IPS-18c (cell line): Measurements from ENCODE around the gene LYST.

Experiments
- H3K4me3 ChIP-seq: 2 replicates; pipeline ENCODE4 v1.7.0; 2013; ENCODE audit warnings: low read depth, mild to moderate bottlenecking, low read length, moderate library complexity; ENCODE audit not compliant: insufficient read depth
- H3K9me3 ChIP-seq: one replicate; pipeline ENCODE4 v1.6.1; 2013; ENCODE audit warnings: mild to moderate bottlenecking, low read length, moderate library complexity; ENCODE audit not compliant: control insufficient read depth, insufficient read depth

Gene LYST

GRCh38 chr1:235893840-235894239 is 27.1 kb upstream of the LYST start:
- no peak overlapping the region for H3K4me3 ChIP-seq
- H3K9me3 ChIP-seq: no peaks in the 10 kb centered on the region

DNA sequence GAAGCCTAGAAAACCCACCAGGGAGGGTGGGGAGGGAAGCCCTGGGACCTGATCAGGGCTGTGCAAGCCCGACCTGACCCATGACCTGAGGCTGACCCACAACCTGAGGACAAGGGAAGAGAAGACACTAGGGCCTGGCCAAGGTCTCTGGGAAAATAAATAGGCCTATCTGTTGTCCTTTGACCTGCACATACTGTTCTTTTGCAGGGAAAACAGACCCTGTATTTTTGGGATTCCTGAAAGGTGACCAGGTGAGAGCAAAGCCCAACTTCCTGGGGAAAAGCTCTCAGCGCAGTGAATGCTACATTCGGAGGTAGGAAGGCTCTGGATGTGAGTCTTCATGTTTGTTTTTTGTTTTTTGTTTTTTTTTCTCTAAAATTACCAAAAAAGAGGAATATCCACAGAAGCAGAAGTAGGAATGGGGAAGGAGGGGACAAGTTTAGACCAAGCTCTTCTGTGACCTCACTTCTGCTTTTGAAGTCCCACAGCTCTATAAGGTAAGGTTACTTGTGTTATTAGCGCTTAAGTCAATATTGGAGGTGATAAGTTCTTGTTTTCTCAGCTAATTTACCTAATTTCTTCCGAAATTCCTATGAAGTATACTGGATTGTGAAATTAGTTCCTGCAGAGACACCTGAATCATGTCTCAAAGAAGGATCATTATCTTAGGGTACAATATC is 26.2 kb upstream of the LYST start:
- Histone ChIP-seq H3K9me3 (no peaks in the 10 kb centered on the region), H3K4me3 (no peak overlapping the region)

DNA sequence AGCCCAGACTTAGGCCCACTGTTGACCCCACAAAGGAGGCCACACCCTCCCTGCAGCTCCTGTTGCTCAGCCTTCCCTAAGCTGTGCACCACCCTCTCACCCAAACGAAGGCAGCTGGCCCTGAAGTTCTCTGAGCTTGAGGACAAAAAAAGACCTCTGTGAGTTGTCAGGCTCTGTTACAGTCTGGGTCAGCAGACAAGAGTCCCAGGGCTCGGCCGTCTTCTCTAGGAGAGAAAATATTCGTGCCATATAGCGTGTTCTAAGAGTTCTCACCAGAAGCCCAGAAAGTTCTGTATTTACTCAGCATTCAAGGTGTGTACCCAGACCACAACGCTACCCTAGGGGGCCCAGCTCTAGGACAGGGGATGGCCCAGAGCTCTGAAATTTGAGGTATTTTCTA is 25.5 kb upstream of the LYST start:
- H3K4me3 ChIP-seq: no peak overlapping the region
- no peaks in the 10 kb centered on the region for H3K9me3 ChIP-seq

DNA sequence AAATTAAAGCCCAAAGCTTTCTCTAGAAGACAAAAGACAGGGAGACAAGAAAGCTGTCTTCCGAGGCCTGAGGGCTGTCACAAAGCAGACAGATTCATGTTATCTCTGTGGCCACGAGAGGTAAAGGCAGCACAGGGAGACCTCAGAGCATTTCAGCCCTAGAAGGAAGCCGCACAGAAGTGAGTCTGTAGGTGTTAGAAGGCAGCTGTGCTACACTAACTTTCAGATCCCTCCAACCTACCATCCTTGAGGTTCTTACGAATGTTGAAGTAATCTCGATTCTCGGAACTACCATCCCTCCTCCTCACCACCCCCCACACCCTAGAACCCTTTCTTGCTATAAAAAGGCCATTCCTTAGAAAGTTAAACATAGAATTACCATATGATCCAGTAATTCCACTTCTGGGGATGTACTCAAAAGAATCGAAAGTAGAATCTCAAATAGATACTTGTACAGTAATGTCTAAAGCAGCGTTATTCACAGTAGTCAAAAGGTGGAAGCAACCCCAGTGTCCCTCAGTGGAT is 21.5 kb upstream of the LYST start:
- H3K9me3 ChIP-seq: no peaks in the 10 kb centered on the region
- H3K4me3 ChIP-seq: no peak overlapping the region

DNA sequence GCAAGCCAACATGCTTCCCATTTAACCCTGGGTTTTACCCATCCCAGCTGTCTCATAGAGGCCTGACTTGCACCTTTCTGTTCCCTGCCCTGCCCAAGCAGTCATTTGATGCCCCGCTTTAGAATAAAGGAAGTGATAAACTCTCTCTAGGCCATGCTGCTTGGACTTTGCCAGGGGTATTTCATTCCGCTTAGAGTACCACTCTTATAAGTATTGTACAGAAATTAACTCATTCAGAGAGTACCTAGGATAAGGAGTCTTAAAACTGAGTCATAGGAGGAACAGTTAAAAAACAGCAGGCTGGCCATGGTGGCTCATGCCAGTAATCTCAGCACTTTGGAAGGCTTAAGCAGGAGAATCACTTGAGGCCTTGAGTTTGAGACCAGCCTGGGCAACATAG is 21.0 kb upstream of the LYST start:
- H3K9me3 ChIP-seq: no peaks in the 10 kb centered on the region
- H3K4me3 ChIP-seq: no peak overlapping the region

- H3K9me3 ChIP-seq: no peaks in the 10 kb centered on the region
These were observed 19.1 kb upstream of the LYST start for GRCh38 chr1:235885655-235886262.

DNA sequence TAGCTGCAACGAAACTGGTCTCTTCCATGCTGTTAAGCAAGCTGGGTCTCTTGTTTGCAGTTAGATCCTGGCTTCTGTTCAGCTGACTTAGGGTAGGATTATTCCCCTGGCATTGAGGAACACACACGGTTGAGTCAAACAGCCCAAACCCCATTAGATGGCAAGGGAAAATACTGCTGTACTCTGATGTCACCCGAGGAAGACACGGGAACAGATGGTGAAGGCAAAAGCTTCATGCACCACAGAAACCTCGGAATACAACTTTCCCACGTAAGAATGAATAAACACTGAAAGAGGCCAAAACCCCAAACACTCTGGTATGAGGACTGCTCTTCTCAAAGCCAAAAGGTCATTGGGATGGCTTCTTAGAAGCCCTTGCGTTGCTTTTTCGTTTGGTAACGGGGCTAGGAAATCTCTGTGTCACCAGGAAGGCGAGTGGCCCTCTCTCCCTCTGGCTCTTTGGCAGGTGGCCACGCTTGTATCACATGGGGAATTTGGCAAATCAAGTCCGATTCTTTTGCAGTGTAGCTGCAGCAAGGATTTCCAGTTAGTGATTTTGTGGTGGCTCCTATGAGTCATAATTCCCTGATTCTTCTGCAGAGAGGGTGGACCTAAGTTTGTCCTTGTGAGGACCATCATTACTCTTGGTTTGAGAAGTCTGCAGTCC is 16.7 kb upstream of the LYST start:
- Histone ChIP-seq H3K4me3 (no peak overlapping the region), H3K9me3 (no peaks in the 10 kb centered on the region)

More at GRCh38 chr1:235885655-235886262, 19.1 kb upstream of the LYST start:
- H3K4me3 ChIP-seq: no peak overlapping the region

DNA sequence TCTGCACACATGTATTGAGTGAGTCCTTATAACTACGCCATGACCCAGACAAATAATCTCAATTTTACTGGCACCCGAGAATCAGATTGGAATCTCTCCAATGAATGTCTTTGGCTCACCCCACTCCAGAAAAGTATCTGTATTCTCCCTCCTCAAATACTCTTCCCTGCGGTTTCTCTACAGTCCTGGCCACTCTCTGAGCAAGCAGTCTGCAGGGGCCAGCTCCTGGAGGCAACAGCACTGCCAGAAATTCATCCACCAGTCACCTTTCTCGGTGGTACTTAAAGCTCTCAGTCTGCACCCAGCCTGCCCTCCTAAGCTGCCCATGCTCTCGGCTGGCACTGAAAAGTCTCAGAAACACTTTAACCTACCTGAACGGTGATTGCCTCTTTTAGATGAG is 16.1 kb upstream of the LYST start:
- no peak overlapping the region for H3K4me3 ChIP-seq
- H3K9me3 ChIP-seq: no peaks in the 10 kb centered on the region

- H3K9me3 ChIP-seq: no peaks in the 10 kb centered on the region
These were observed 15.4 kb upstream of the LYST start for GRCh38 chr1:235881930-235882700.

DNA sequence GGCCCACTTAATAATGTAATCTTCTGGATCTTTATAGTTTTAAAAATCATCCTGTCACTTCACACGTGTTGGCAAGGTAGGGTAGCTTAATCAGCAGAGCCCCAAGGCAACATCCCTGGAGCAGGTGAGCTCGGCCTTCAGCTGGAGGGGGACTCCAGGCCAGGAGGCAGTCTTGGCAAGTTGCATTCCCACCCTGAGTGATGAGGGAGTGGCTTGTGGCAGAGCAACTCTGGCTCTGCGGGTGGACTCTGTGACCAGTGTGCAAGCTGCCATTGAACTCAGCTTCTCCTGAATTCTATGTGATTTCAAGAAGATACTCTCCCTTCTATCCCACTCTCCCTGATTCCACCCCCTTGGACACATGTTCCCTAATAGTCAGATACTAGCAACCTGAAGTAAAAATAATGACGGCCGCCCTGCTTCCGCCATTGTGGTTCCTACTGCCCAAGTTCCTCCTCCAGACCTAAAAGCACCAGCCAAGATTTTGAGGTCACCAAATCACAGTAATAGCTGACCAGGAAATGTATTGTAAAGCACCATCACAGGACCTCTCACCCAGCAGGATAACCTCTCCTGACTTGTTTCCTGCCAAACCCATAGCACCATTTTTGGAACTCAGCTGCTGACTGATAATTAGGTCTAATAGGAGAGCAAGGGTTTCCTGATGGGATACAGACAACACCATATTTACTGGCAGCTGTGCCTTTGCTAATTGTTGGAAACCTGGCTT is 11.5 kb upstream of the LYST start:
- Histone ChIP-seq H3K4me3 (no peak overlapping the region), H3K9me3 (no peaks in the 10 kb centered on the region)

More at GRCh38 chr1:235881930-235882700, 15.4 kb upstream of the LYST start:
- H3K4me3 ChIP-seq: no peak overlapping the region

DNA sequence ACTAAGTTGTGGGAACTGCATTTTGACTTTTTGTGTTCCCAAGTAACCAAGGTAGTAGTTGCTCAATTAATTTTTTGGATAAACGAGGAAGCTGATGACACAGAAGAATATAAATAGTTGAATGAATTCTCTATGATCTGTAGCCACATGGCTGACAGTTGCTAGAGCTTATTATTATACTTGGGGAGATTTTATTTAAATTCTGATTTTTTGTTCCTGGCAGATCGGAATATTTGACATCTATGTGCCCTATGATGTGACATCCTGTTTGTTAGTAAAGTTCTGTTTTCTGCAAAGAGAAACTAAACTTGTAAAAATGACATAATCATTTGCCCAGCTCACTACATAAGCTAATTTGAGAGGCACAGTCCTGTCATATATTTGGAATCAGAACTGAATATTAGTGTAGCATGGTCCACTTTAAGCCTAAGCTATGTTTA is 9.7 kb upstream of the LYST start:
- Histone ChIP-seq H3K9me3 (no peaks in the 10 kb centered on the region), H3K4me3 (no peak overlapping the region)

DNA sequence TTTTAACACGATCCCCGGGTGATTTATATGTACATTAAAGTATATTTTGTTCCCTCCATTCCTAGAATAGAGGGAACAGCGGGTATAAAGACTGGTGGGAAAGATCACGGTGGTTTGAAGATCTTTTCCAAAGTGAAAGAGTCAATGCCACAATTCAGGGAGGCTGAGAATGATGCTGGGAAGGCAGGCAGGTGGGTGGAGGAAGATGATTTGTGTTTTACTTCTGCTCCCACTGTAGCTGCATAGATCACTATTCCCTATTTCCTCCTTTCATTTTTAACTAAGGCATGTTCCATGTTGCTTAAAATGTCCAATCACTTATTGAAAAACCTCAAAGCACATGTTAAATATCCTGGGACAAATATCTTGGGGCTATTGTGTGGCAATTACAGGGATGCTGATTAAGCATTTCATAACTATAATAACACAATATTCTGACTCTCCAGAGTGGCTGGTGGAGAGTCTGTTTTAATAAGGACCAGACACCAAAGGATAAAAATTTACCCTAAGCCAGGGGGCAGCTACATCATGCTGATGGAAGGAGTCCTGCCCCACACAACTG is 8.4 kb upstream of the LYST start:
- Histone ChIP-seq H3K9me3 (no peaks in the 10 kb centered on the region), H3K4me3 (no peak overlapping the region)

DNA sequence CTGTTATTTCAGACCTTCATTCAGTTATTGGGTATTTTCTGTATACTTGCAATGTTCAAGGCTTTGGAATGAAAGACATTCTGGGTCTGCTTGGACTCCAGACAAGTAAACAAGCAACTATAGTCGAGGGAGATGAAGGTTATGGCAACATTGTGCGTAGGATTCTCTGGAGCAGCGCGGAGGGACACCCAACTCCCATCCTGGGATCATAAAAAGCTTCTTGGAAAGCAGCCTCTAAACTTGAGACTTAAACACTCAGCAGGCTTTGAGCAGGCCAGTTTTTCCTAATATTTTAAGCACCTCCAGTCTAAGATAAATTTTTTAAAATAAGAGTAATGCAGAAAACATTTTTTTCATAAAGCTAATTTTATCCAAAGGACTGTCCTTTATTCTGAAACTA is 7.6 kb upstream of the LYST start:
- no peak overlapping the region for H3K4me3 ChIP-seq
- H3K9me3 ChIP-seq: no peaks in the 10 kb centered on the region

GRCh38 chr1:235873571-235873970 is 6.9 kb upstream of the LYST start:
- Histone ChIP-seq H3K9me3 (no peaks in the 10 kb centered on the region), H3K4me3 (no peak overlapping the region)

DNA sequence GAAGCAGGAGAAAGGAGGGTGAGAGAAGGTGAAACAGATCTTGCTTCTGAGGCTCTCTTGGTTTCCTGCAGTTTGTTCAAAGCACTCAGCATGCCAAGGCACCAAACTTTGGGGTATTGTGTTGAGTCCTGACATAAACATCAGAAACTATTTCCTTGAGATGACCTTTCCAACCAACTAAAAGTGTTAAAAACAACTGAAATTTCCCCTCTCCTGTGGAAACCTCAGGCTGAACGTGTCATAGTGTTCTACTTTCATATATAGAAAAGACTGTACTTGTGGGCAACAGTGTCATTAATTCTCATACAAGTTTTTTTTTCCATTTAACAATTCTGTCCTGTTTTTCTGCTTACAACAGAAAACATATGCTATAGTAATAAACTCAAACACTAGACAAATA is 6.3 kb upstream of the LYST start:
- H3K9me3 ChIP-seq: no peaks in the 10 kb centered on the region
- H3K4me3 ChIP-seq: no peak overlapping the region

- H3K9me3 ChIP-seq: no peaks in the 10 kb centered on the region
- H3K4me3 ChIP-seq: no peak overlapping the region
These were observed 5.6 kb upstream of the LYST start for GRCh38 chr1:235872270-235872669.
